ENCODE results near the gene SLC35G1. TPM values are rescaled to one million over a fixed set of nuclear protein-coding genes. Genes with fewer than 3 reads are reported as not detected.

The SLC35G1 gene
- total RNA-seq, 1 experiment from 2014 or later: 4.2 TPM

DNA sequence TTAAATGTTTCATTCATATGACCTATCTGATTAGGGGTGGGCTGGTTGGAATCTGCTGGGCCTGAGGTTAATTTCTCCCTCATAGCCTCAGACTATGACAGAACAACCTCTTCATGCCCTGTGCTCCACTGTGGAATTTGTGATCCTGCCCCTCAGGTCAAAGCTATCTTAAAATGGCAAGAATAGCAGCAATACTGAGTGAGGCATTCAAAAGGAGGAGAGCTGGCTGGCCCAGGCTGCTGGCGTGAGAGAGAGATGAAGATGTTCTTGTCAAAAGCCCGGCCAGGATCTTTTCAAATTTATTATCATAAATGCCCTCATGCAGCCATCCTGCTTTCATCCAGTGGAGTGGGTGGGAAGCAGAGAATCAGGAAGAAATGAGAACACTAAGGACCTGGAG, 58.1 kb downstream of the SLC35G1 start:
- no peak for DNase-seq (ENCODE audit: low read depth)

Other genes starting within 250 kb of the SLC35G1 start
- 3.5 and 4.9 TPM in 2 replicates for gene FRA10AC1, start 191.4 kb upstream of the SLC35G1 start, total RNA-seq (2014; rRNA removed; shearing (Covaris generic))
- 0.12 TPM in 1 of 2 replicates, not detected in the other for gene LGI1, start 136.0 kb upstream of the SLC35G1 start, total RNA-seq (2014; rRNA removed; shearing (Covaris generic))
- 0.10 and 0.24 TPM in 2 replicates for gene PLCE1, start 100.0 kb downstream of the SLC35G1 start, total RNA-seq (2014; rRNA removed; shearing (Covaris generic))

Measured in RPMI7951 (cell line).